ENCODE measurements around the gene VDAC1.
A peak's percentile ranks its signal among the peaks of the same experiment; 100 is the strongest.

VDAC1 gene

DNA sequence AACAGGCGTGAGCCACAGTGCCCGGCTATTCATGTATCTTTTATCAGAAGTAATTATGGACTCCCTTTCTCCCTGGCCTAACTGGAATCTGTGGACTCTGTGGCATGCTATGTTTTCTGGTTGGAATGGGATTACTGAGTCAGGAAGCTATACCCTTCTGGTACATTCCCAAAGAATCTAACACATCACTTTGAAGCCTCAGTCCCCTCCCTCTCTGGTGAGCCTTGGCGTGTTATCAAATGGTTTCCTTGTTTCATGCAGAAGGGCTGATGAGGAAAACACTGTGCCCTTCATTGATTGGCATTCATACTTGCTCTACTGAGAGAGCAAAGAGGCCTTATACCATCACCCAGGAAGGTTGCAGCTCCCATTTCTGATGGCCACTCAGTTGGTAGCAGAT, 59.2 kb downstream of the VDAC1 start:
- no peak overlapping the region for H3K4me3 ChIP-seq
- no peaks in the 10 kb centered on the region for H3K27me3 ChIP-seq
- intact Hi-C loops (cut with DNase I; ENCODE audit: low total_unique reads): loop anchor here (10.0 kb wide), 1 partner anchor 521 kb away; no protein-coding TSS in a partner anchor
- H3K27ac ChIP-seq: no peak overlapping the region
- no peak for DNase-seq
- no peaks in the 10 kb centered on the region for H3K9me3 ChIP-seq
- H3K4me1 ChIP-seq: peaks cover 0 to 38% (median 19%) of the 10 kb centered on the region in 4 donors
- no peaks in the 10 kb centered on the region for H3K36me3 ChIP-seq
- TF ChIP-seq, protein P1, sequence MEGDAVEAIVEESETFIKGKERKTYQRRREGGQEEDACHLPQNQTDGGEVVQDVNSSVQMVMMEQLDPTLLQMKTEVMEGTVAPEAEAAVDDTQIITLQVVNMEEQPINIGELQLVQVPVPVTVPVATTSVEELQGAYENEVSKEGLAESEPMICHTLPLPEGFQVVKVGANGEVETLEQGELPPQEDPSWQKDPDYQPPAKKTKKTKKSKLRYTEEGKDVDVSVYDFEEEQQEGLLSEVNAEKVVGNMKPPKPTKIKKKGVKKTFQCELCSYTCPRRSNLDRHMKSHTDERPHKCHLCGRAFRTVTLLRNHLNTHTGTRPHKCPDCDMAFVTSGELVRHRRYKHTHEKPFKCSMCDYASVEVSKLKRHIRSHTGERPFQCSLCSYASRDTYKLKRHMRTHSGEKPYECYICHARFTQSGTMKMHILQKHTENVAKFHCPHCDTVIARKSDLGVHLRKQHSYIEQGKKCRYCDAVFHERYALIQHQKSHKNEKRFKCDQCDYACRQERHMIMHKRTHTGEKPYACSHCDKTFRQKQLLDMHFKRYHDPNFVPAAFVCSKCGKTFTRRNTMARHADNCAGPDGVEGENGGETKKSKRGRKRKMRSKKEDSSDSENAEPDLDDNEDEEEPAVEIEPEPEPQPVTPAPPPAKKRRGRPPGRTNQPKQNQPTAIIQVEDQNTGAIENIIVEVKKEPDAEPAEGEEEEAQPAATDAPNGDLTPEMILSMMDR (IDR thresholded peaks at IDR 0.05): no peak

DNA sequence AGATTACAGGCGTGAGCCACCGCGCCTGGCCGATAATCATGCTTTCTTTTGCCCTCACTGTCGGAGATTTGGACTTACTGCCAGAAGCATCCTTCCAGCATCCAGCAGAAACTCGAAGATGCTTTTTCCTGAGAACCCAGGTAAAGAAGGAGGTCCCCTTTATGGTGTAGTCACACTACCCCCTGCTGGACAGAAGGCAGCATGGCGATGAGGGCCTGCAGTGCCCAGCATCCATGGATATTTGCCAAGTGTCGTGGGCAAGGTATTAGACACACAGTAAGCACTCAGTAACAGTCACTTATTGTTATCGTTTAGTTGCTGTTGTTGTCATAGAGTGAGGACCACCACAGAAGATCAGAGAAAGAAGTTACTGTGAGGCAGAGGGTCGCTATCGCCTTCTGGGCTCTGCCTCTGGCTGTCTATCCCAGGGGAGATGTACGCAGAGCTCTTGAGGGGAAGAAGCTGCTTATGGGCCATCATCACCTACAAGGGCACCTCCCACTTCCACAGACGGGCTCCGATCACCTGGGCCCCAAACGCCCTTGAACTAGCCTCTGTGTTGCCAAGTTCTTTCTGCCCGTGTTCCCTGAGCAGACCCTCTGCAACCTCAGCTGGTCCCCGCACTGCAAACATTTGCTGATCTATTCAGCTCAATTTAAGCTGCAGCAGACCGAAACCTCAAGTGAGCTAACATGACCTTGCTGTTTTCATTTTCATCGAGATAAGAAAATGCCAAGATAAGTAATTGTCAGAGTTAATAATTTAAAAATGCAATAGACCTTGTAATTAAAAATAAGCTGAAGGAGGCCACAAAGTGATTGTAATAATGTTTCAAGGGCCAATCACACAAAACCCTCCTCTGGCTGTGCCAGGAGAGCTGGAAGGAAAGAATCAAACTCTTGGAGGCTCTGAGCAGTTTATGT, 60.3 kb downstream of the VDAC1 start:
- no peaks in the 10 kb centered on the region for H3K36me3 ChIP-seq
- no peaks in the 10 kb centered on the region for H3K9me3 ChIP-seq
- TF ChIP-seq, protein P1 (IDR thresholded peaks at IDR 0.05): peak; percentile 34 to 49
- H3K4me3 ChIP-seq: no peak overlapping the region
- peaks cover 0 to 31% (median 19%) of the 10 kb centered on the region in 4 donors for H3K4me1 ChIP-seq
- intact Hi-C loops (cut with DNase I; ENCODE audit: low total_unique reads): loop anchor here (10.0 kb wide), 1 partner anchor 520 kb away; no protein-coding TSS in a partner anchor
- H3K27me3 ChIP-seq: no peaks in the 10 kb centered on the region
- peak in 1 of 2 donors; percentile 51 for DNase-seq
- no peak overlapping the region for H3K27ac ChIP-seq

- Histone ChIP-seq H3K4me3 (no peak overlapping the region), H3K27ac (no peak overlapping the region), H3K9me3 (no peaks in the 10 kb centered on the region), H3K27me3 (no peaks in the 10 kb centered on the region), H3K4me1 (peaks cover 0 to 31% (median 19%) of the 10 kb centered on the region in 4 donors), H3K36me3 (no peaks in the 10 kb centered on the region)
- DNase-seq: no peak
- TF ChIP-seq, protein P1 (IDR thresholded peaks at IDR 0.05): no peak
- intact Hi-C loops (cut with DNase I; ENCODE audit: low total_unique reads): loop anchor here (10.0 kb wide), 1 partner anchor 519 kb away; no protein-coding TSS in a partner anchor
These were observed 61.3 kb downstream of the VDAC1 start for GRCh38 chr5:133943475-133943817.

GRCh38 chr5:133942614-133943474, 61.9 kb downstream of the VDAC1 start:
- peak in 1 of 2 donors; percentile 60 for DNase-seq
- intact Hi-C loops (cut with DNase I; ENCODE audit: low total_unique reads): loop anchor here (10.0 kb wide), 1 partner anchor 518 kb away; no protein-coding TSS in a partner anchor
- no peaks in the 10 kb centered on the region for H3K36me3 ChIP-seq

More at GRCh38 chr5:133942614-133943474, 61.9 kb downstream of the VDAC1 start:
- Histone ChIP-seq H3K9me3 (no peaks in the 10 kb centered on the region), H3K4me3 (no peak overlapping the region), H3K27ac (no peak overlapping the region), H3K27me3 (no peaks in the 10 kb centered on the region), H3K4me1 (peaks cover 0 to 27% (median 19%) of the 10 kb centered on the region in 4 donors)
- TF ChIP-seq, protein P1 (IDR thresholded peaks at IDR 0.05): no peak

Data from tibial artery (tissue), 4 donors.